Measurements from ENCODE around the gene TEX13C. TPM values are rescaled to one million over a fixed set of nuclear protein-coding genes. Genes with fewer than 3 reads are reported as not detected.

TEX13C gene
- polyA plus RNA-seq, 4 donors = not detected

- no peak overlapping the region for H3K4me3 ChIP-seq (ENCODE audit: low read depth in 1 of 3, low read length in 3 of 3)
- FAIRE-seq (no peak), DNase-seq (no peak)
- H3K9me3 ChIP-seq (ENCODE audit: control insufficient read depth in 2 of 2, insufficient read depth in 1 of 2, low read depth in 1 of 2, low read length in 1 of 2) = no peaks in the 10 kb centered on the region
- H3K27me3 ChIP-seq (ENCODE audit: control insufficient read depth in 3 of 3, insufficient read depth in 3 of 3, low read length in 3 of 3) = no peaks in the 10 kb centered on the region
- WGBS, 3 donors = 52 to 91% (median 78%) methylated on average over 1 of the region's 1 CpG
- H3K4me1 ChIP-seq (ENCODE audit: control insufficient read depth in 3 of 3, insufficient read depth in 2 of 3, low read depth in 1 of 3, low read length in 2 of 3) = no peaks in the 10 kb centered on the region
- H3K27ac ChIP-seq (ENCODE audit: low read depth in 1 of 3, low read length in 2 of 3) = no peak overlapping the region
- H3K36me3 ChIP-seq (ENCODE audit: control insufficient read depth in 3 of 3, insufficient read depth in 2 of 3, low read depth in 1 of 3, low read length in 3 of 3) = no peaks in the 10 kb centered on the region
Measured at GRCh38 chrX:125374169-125374568, 54.5 kb downstream of the TEX13C start.
